Fibroblast of lung (primary cell): Measurements from ENCODE around the gene UVRAG. TPM values are rescaled to one million over a fixed set of nuclear protein-coding genes. Genes with fewer than 3 reads are reported as not detected.

ENCODE experiments used
- DNase-seq, 2 donors: peaks; one replicate each; pipeline versions ENCODE4 v3.0.0 to v3.0.0-alpha.2; 2010; ENCODE audit warnings: low read depth in 2 of 2
- H2AFZ ChIP-seq: 2 replicates; pipeline ENCODE4 v1.5.1; 2012; ENCODE audit warnings: low read length, control low read depth, inconsistent platforms
- H3K27ac ChIP-seq: 2 replicates; pipeline ENCODE4 v1.5.1; 2011; ENCODE audit warnings: low read length, control low read depth; ENCODE audit not compliant: insufficient read depth
- H3K27me3 ChIP-seq: 2 replicates; pipeline ENCODE4 v1.5.1; 2011; ENCODE audit warnings: mild to moderate bottlenecking, low read length; ENCODE audit not compliant: control insufficient read depth, insufficient read depth
- H3K36me3 ChIP-seq: 2 replicates; pipeline ENCODE4 v1.5.1; 2011; ENCODE audit warnings: low read length; ENCODE audit not compliant: control insufficient read depth, insufficient read depth
- H3K4me1 ChIP-seq: 2 replicates; pipeline ENCODE4 v1.5.1; 2011; ENCODE audit warnings: low read length; ENCODE audit not compliant: control insufficient read depth, insufficient read depth; ENCODE audit errors: extremely low read depth
- H3K4me2 ChIP-seq: 2 replicates; pipeline ENCODE4 v1.5.1; 2011; ENCODE audit warnings: low read length, control low read depth; ENCODE audit not compliant: insufficient read depth; ENCODE audit errors: extremely low read depth
- H3K4me3 ChIP-seq, 4 experiments: fragments of 200-600 bp in 1 of 4; sonication (generic) in 1 of 4; replicated peaks in 1 of 4; 2 replicates each; pipeline ENCODE4 v1.5.1; 2011 to 2016; ENCODE audit warnings: low read length in 4 of 4, low read depth in 3 of 4, mild to moderate bottlenecking in 3 of 4, control low read depth in 2 of 4, inconsistent platforms in 1 of 4, mixed read lengths in 1 of 4; ENCODE audit not compliant: insufficient read depth in 1 of 4; ENCODE audit errors: control extremely low read depth in 1 of 4
- H3K79me2 ChIP-seq: 2 replicates; pipeline ENCODE4 v1.5.1; 2012; ENCODE audit warnings: mild to moderate bottlenecking, low read length, inconsistent platforms; ENCODE audit not compliant: control insufficient read depth, insufficient read depth
- H3K9ac ChIP-seq: 2 replicates; pipeline ENCODE4 v1.5.1; 2011; ENCODE audit warnings: mild to moderate bottlenecking, low read length, control low read depth; ENCODE audit not compliant: insufficient read depth
- H3K9me3 ChIP-seq: 2 replicates; pipeline ENCODE4 v1.5.1; 2012; ENCODE audit warnings: low read depth, low read length; ENCODE audit not compliant: control insufficient read depth, insufficient read depth
- H4K20me1 ChIP-seq: 2 replicates; pipeline ENCODE4 v1.5.1; 2011; ENCODE audit warnings: low read length; ENCODE audit not compliant: control insufficient read depth, insufficient read depth; ENCODE audit errors: extremely low read depth
- EZH2 ChIP-seq: IDR thresholded peaks from 2 replicates; pipeline ENCODE4 v1.5.1; 2012; ENCODE audit warnings: low read length, control low read depth, mild to moderate bottlenecking; ENCODE audit errors: missing control alignments
- polyA plus RNA-seq, 2 donors: library from polyadenylated mRNA; depleted of rRNA in 1 of 2; stranded (reverse) in 1 of 2; unstranded in 1 of 2; fragments of >200 nt; gene quantifications; 2 replicates each; pipeline ENCODE4 v1.2.1, GENCODE V29; 2011 to 2012; ENCODE audit warnings: missing spikeins in 1 of 2
- total RNA-seq: library from RNA; depleted of rRNA; stranded (reverse); fragments of >200 nt; gene quantifications from 2 replicates; pipeline ENCODE4 v1.2.1, GENCODE V29; 2014
- TF ChIP-seq, protein P1 (sequence below), 2 donors: IDR thresholded peaks in 1 of 2; conservative IDR thresholded peaks in 1 of 2; 1 replicate in 1 of 2; 2 replicates in 1 of 2; pipeline ENCODE4 v1.5.1; 2011 to 2012; ENCODE audit warnings: low read length in 2 of 2, control low read depth in 1 of 2, inconsistent platforms in 1 of 2, low read depth in 1 of 2, mild to moderate bottlenecking in 1 of 2

The UVRAG gene
- total and polyA plus RNA-seq, 2 donors (not counting 1 experiment from before 2014, with no cell fraction given), result 15.8 to 22.1 TPM

DNA sequence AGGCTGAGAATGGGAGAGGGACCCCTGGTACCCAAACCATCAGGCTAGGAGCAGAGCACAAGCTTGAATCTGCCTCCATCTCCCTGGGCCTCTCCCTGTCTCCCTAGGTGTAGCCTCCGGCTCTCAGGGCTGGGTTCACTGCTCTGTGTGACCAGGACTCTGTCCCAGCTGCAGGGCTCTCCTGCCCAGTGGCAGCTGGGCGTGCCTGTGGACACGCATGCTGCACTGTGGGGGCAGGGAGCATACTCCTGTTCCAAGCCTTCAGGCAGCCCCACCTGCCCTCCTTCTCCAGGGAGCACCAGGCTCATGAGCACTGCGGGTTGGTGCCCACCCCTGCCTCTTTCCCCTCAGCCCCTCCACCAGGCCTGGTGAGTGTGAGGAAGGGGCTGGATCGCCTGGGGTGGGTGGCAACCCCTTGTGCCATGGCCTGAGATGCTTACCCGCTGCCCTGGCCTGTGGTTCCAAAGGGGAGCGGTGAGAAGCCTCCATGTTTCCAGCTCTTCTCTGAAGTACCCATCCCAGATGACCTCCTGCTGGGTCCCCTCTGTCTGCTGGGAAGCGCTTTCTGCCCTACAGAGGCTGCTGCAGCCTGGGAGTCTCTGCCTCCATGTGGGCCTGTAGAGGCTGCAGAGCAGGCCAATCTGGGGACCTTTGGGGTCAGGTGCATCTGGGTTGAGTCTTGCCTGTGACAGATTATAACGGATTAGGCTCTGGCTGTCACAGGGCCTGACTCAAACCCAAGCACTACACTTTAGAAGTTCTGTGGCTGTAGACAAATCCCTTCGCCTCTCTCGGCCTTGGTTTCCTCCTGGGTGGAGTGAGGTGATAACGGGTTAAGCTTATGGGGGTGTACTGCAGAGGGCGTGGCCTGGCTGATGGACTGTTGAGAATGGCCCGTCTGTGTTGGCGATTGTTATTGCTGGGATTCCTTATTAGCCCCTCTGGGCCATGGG is 347.6 kb downstream of the UVRAG start:
- DNase-seq, result no peak
- no peak overlapping the region for H3K9ac ChIP-seq
- H3K79me2 ChIP-seq, result no peaks in the 10 kb centered on the region
- peaks cover 2% of the 10 kb centered on the region for H3K4me1 ChIP-seq
- no peak overlapping the region for H3K4me2 ChIP-seq
- peaks cover 11% of the 10 kb centered on the region for H3K27me3 ChIP-seq
- no peak for TF ChIP-seq EZH2
- TF ChIP-seq, protein P1, sequence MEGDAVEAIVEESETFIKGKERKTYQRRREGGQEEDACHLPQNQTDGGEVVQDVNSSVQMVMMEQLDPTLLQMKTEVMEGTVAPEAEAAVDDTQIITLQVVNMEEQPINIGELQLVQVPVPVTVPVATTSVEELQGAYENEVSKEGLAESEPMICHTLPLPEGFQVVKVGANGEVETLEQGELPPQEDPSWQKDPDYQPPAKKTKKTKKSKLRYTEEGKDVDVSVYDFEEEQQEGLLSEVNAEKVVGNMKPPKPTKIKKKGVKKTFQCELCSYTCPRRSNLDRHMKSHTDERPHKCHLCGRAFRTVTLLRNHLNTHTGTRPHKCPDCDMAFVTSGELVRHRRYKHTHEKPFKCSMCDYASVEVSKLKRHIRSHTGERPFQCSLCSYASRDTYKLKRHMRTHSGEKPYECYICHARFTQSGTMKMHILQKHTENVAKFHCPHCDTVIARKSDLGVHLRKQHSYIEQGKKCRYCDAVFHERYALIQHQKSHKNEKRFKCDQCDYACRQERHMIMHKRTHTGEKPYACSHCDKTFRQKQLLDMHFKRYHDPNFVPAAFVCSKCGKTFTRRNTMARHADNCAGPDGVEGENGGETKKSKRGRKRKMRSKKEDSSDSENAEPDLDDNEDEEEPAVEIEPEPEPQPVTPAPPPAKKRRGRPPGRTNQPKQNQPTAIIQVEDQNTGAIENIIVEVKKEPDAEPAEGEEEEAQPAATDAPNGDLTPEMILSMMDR (conservative IDR thresholded peaks at IDR 0.05 in 1 of 2, IDR thresholded peaks at IDR 0.05 in 1 of 2; ENCODE audit: low read depth in 1 of 2, low read length in 2 of 2), result no peak
- no peak overlapping the region for H3K27ac ChIP-seq
- no peaks in the 10 kb centered on the region for H4K20me1 ChIP-seq
- no peaks in the 10 kb centered on the region for H3K36me3 ChIP-seq
- no peaks in the 10 kb centered on the region for H3K9me3 ChIP-seq
- H2AFZ ChIP-seq, result no peak overlapping the region
- no peak overlapping the region for H3K4me3 ChIP-seq

DNA sequence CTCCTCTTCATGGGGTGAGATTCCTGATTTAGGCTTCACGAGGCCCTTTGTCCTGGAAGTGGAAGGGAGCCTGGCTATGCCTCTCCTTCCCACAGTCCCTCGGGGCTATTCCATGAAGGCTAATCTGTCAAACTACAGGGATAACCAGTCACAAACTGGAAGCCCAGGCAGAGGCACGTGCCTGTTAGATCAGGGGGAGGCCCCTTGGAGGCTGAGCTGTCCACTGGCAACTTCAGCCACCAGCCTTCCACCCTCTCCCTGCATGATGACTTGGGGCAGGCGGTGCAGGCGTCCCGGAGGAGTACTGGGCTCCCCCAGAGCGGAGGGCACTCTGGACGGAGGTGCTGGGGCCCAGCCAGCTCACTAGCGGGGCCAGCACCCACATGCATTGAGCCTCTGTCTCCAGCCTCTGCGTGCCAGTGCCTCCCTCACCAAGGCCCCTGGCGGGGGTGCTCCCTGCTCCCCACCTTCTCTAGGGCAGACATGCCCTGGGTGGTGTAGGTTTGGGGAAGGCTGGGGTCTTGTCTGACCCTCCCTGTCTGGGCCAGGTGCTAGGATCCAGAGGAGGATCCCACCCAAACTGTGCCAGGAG is 348.4 kb downstream of the UVRAG start:
- Histone ChIP-seq H3K36me3 (no peaks in the 10 kb centered on the region), H3K4me3 (no peak overlapping the region), H3K4me1 (peaks cover 2% of the 10 kb centered on the region), H2AFZ (no peak overlapping the region), H3K27me3 (peaks cover 11% of the 10 kb centered on the region), H3K79me2 (no peaks in the 10 kb centered on the region), H4K20me1 (no peaks in the 10 kb centered on the region), H3K9me3 (no peaks in the 10 kb centered on the region), H3K4me2 (no peak overlapping the region), H3K27ac (no peak overlapping the region), H3K9ac (no peak overlapping the region)
- DNase-seq, result no peak
- no peak for TF ChIP-seq EZH2
- TF ChIP-seq, protein P1 (conservative IDR thresholded peaks at IDR 0.05 in 1 of 2, IDR thresholded peaks at IDR 0.05 in 1 of 2; ENCODE audit: low read depth in 1 of 2, low read length in 2 of 2), result no peak

DNA sequence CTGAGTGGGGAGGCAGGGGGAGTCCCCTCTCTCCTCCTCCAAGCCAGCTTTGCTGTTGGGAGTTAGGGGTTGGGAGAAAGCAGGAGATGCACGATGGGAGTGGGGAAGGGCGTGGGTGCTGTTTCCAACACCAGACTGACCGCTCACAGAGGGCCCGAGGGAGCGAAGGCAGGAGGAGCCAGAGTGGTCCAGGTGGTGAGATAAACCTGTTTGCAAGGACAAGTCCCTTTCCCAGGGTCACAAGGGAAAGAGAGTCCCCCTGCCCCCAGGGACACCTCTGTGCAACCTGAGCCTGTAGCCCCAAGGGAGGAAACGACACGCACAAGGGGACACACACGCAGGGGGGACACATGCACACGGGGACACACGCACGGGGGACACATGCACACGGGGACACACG is 349.1 kb downstream of the UVRAG start:
- DNase-seq, result no peak
- Histone ChIP-seq H3K27me3 (peaks cover 11% of the 10 kb centered on the region), H3K36me3 (no peaks in the 10 kb centered on the region), H3K27ac (no peak overlapping the region), H2AFZ (no peak overlapping the region), H3K4me1 (peaks cover 2% of the 10 kb centered on the region), H3K9me3 (no peaks in the 10 kb centered on the region), H3K79me2 (no peaks in the 10 kb centered on the region), H4K20me1 (no peaks in the 10 kb centered on the region), H3K4me2 (no peak overlapping the region), H3K4me3 (no peak overlapping the region), H3K9ac (no peak overlapping the region)
- TF ChIP-seq EZH2, result no peak
- TF ChIP-seq, protein P1 (conservative IDR thresholded peaks at IDR 0.05 in 1 of 2, IDR thresholded peaks at IDR 0.05 in 1 of 2; ENCODE audit: low read depth in 1 of 2, low read length in 2 of 2), result no peak
